ENCODE measurements around the gene DPM2.

DNA sequence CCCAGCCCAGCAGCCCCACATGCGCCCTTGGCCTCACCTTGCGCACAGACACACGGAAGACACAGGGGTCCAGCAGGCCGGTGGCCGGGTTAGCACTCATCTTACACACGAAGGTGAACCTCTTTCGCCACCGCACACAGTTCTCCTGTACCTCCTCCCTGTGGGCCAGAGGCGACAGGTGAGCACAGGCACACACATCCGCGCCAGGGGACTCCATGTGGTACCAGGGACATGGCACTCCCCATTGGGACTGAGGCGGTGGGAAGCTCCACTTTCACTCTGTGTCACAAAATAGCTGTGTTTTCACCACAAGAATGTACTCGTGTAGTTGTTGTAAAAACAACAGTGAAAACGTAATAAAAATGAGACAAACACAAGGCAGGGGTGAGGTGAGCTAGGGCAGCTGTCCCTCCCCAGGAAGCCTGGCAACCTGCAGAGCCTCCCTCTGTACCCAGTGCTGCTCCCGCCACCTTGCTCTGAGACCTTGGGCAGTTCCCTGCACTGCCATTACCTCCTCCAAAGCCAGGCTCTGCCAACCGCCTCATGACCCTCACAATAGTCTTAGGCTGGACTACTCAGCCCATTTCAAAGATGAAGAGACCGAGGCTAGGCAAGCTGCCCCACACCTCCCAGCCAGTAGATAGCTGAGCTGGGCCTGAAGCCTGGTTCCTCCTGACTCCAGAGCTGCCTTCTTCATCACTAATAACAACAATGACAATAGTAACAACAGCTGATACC lies 16.3 kb upstream of the DPM2 start:
- TF ChIP-seq EZH2 (IDR thresholded peaks at IDR 0.05; ENCODE audit: insufficient read depth, poor library complexity, severe bottlenecking) = no peak
- no peak for TF ChIP-seq EZH2phosphoT487 (IDR thresholded peaks at IDR 0.05; ENCODE audit: insufficient read depth, low read depth)
